ENCODE results near the gene JPT2.

JPT2 gene

GRCh38 chr16:1740781-1741490, 62.9 kb downstream of the JPT2 start:
- DNase-seq = no peak

DNA sequence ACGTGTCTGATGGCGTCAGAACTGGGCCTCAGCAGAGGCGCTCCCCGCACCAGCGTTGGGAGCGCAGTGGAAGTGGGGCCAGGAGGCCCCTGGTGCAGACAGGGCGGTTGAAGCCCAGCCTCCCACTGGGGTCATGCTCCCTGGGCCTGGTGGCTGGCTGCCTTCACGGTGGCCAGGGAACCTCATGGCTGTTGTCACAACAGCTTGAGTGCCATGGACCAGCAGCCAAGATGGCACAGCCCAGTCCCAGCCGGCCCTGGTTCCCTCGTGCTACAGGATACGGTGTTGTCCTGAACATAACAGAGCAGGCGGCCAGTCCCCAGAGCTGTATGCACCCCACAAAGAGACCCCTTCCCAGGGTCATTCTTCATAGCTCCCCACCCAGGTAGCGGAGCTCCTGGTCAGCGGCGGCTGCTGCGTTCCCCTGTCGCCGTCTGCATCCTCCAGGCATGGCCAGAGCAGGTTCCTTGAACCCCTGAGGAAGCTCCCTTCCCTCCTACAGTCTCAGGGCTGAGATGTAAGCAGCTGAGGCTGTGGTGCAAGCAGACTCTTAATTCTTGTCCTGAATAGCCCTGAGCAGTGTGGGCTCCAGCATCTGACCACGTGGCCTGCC, 63.6 kb downstream of the JPT2 start:
- DNase-seq = no peak

DNA sequence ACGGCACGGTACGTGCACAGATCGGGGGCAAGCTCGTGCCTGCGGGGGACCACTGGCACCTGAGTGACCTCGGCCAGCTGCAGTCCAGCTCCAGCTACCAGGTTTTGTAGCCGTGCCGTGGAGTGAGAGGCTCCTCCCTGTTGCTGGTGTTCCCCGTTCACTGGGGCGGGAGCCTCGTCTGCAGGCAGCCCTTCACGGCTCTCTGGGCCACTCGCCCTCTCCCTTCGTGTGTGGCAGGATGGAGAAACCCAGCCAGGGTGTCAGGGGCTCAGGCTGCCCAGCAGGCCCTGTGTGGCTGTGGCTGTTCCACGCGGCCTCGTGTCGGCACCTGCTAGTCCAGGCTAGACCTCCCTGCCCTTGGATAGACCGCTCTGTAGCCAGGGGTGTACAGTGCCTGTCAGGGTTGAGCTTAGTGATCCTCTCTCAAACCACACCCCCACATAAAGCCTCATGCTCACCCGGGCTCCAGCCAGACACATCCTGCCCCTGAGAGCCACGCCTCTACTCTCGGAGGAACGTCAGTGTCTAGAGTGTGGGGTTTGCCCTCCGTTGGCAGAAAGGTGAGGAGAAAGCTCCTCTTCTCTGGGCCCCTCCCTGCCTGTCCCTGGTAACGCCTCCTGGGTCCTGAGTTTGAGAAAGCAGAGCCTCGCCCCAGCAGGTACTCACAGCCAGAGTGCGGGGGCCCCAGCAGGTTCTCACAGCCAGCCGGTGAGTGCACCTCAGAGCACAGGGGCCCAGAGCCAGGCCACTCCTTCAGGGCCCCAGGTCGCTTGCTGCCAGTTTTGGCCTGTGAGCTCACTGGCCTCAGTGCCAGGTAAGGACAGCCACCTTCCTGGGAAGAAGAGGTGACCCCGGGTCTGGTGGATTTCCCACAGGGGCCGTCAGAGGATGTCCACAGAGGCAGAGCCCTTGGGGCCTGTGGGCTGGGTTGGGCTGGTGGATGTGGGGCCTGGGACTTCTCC, 65.6 kb downstream of the JPT2 start:
- DNase-seq = no peak

GRCh38 chr16:1744338-1744840, 66.3 kb downstream of the JPT2 start:
- DNase-seq = no peak

DNA sequence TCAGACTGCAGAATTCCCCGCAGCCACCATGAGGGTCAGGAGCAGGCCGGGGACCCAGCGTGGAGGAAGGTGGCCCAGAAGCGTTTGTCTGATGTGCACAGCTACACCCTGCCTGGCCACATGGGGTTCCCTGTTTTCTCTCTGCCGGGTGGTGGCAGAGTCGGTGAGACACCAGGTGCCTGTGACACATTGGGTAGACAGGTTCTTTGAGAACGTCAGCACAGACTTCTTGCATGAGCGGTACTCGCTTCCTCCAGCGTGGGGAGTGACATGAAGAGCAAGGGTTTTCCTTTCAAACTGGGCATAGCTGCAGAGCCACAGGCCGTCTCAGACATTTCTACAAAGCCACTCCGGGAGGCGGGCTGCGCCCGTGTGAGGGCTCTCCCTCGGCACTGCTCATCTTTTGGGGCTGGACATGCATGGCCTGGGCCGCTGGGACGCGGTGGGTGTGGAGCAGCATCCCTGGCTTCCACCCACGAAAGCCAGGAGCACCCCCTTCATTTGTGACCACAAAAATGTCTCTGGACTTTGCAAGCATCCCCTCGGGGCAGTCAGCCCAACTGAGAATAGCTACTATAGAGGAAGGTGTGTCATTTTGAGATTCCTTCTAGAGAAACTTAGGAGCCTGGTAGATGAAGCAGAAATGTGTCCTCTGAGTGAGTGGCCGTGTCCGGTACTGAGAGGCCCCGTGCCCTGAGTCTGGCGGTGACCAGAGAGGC, 67.3 kb downstream of the JPT2 start:
- no peak for DNase-seq

- DNase-seq = no peak
These were observed 68.0 kb downstream of the JPT2 start for GRCh38 chr16:1745900-1746692.

- no peak for DNase-seq
These were observed 68.7 kb downstream of the JPT2 start for GRCh38 chr16:1746693-1747195.

- no peak for DNase-seq
These were observed 69.9 kb downstream of the JPT2 start for GRCh38 chr16:1747934-1748333.

DNA sequence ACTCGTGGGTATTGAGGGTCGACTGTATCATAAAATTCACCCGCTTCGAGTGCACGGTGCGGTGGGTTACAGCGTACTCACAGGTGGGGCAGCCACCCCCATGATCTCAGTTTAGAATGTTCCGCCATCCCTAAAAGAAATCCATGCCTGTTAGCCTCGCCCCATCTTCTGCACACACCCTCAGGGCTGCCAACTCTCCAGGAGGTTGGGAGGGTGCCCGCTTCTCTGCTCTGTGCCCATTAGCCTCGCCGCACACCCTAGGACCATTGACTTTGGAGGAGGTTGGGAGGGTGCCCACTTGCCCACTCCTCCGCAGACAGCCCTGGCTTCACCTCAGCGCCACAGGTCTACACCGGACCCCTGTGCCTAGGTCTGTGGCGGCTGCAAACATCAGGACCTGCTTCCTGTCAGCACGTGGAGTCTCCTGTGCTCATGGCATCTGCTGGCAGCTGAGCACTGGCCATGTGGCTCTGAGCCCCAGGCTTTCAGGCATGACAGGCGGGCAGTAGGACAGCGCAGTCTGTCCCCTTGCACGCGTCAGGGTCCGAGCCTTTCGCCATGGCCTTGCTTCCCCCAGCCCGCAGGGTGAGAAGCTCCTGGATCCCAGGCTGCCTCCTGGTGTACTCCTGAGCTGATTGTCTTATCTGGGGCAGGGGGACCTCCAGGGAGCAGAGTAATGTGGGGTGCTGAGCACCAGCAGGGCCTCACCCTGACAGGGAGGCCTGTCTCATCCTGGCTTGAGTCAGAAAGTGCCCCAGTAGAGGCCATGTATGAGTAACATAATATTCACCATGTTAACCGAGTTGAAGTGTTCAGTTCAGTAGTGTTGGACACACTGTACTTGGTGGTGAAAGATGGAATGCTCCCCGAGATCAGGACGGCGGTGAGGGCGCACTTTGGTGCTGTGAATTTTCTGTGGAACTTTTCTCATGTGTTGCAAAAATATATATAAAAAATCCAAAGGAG, 71.4 kb downstream of the JPT2 start:
- no peak for DNase-seq

All from AML-193 (cell line).